Ectodermal cell (in vitro differentiated cells): ENCODE data around the gene ZNF831.
A peak's percentile ranks its signal among the peaks of the same experiment; 100 is the strongest.

ENCODE experiments used
- H3K27ac ChIP-seq: 2 replicates; pipeline ENCODE4 v1.7.0; 2013; ENCODE audit warnings: mild to moderate bottlenecking, low read depth, low read length; ENCODE audit not compliant: insufficient read depth, poor library complexity, severe bottlenecking
- H3K27me3 ChIP-seq: 2 replicates; pipeline ENCODE4 v1.7.0; 2013; ENCODE audit warnings: mild to moderate bottlenecking, low read length; ENCODE audit not compliant: insufficient read depth, control insufficient read depth, poor library complexity, severe bottlenecking
- H3K36me3 ChIP-seq: one replicate; pipeline ENCODE4 v1.7.0; 2013; ENCODE audit warnings: low read length; ENCODE audit not compliant: control insufficient read depth, insufficient read depth
- H3K4me1 ChIP-seq: one replicate; pipeline ENCODE4 v1.7.0; 2013; ENCODE audit warnings: low read length; ENCODE audit not compliant: control insufficient read depth, insufficient read depth
- H3K4me3 ChIP-seq: 2 replicates; pipeline ENCODE4 v1.7.0; 2013; ENCODE audit warnings: low read depth, low read length, control low read depth; ENCODE audit not compliant: insufficient read depth
- H3K9me3 ChIP-seq: 2 replicates; pipeline ENCODE4 v1.7.0; 2013; ENCODE audit warnings: mild to moderate bottlenecking, low read length, moderate library complexity; ENCODE audit not compliant: control insufficient read depth
- WGBS, 2 experiments: methylation state at CpG; one replicate each; pipeline ENCODE4 v1.1.7; 2013; ENCODE audit warnings: missing lambda C conversion rate in 2 of 2; 5-methylcytosine and 5-hydroxymethylcytosine counted together

The ZNF831 gene

GRCh38 chr20:59270380-59270779 lies 106.8 kb downstream of the ZNF831 start:
- Histone ChIP-seq H3K4me3 (no peak overlapping the region), H3K36me3 (no peaks in the 10 kb centered on the region), H3K9me3 (no peaks in the 10 kb centered on the region), H3K27ac (no peak overlapping the region), H3K27me3 (no peaks in the 10 kb centered on the region), H3K4me1 (peaks cover 10% of the 10 kb centered on the region)
- 89% methylated on average over 3 of the region's 3 CpGs for WGBS, 2 experiments

- no peak overlapping the region for H3K27ac ChIP-seq
- H3K4me3 ChIP-seq, result no peak overlapping the region
- no peaks in the 10 kb centered on the region for H3K9me3 ChIP-seq
- peaks cover 10% of the 10 kb centered on the region for H3K4me1 ChIP-seq
- WGBS, 2 experiments, result 93 to 96% methylated on average over 11 of the region's 11 CpGs
- no peaks in the 10 kb centered on the region for H3K36me3 ChIP-seq
- no peaks in the 10 kb centered on the region for H3K27me3 ChIP-seq
Measured at GRCh38 chr20:59273739-59274357, 110.2 kb downstream of the ZNF831 start.

GRCh38 chr20:59276938-59277337 lies 113.3 kb downstream of the ZNF831 start:
- Histone ChIP-seq H3K36me3 (no peaks in the 10 kb centered on the region), H3K27me3 (no peaks in the 10 kb centered on the region)
- 89 to 91% methylated on average over 5 of the region's 5 CpGs for WGBS, 2 experiments

DNA sequence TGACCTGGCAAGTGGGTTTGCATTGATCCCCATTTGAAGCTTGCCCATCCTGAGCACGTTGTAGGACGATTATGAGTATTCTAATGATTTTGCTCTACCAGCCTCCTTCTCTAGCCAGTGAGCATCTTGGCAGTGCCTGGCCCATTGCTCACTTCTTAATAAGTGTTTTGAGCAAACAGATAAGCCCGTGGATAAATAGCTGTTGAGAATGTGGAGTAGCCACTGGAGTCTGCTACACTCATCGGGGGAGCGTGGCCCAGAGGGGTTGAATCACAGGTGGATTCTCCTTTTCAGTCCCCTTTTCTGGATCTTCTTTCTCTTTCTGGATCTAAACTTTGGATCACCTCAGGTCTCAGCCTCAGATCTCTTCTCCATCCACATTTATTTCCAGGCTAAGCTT lies 120.8 kb downstream of the ZNF831 start:
- Histone ChIP-seq H3K36me3 (no peaks in the 10 kb centered on the region), H3K4me3 (no peak overlapping the region), H3K9me3 (no peaks in the 10 kb centered on the region), H3K27ac (no peak overlapping the region), H3K4me1 (no peaks in the 10 kb centered on the region), H3K27me3 (no peaks in the 10 kb centered on the region)
- 90 to 96% methylated on average over 5 of the region's 5 CpGs for WGBS, 2 experiments

More at GRCh38 chr20:59276938-59277337, 113.3 kb downstream of the ZNF831 start:
- H3K27ac ChIP-seq, result no peak overlapping the region
- H3K4me3 ChIP-seq, result no peak overlapping the region
- no peaks in the 10 kb centered on the region for H3K4me1 ChIP-seq
- H3K9me3 ChIP-seq, result no peaks in the 10 kb centered on the region

- Histone ChIP-seq H3K27ac (no peak overlapping the region), H3K4me3 (no peak overlapping the region), H3K27me3 (no peaks in the 10 kb centered on the region), H3K36me3 (no peaks in the 10 kb centered on the region), H3K4me1 (no peaks in the 10 kb centered on the region), H3K9me3 (no peaks in the 10 kb centered on the region)
- WGBS, 2 experiments, result 90 to 91% methylated on average over 5 of the region's 5 CpGs
Measured at GRCh38 chr20:59289994-59290393, 126.4 kb downstream of the ZNF831 start.

DNA sequence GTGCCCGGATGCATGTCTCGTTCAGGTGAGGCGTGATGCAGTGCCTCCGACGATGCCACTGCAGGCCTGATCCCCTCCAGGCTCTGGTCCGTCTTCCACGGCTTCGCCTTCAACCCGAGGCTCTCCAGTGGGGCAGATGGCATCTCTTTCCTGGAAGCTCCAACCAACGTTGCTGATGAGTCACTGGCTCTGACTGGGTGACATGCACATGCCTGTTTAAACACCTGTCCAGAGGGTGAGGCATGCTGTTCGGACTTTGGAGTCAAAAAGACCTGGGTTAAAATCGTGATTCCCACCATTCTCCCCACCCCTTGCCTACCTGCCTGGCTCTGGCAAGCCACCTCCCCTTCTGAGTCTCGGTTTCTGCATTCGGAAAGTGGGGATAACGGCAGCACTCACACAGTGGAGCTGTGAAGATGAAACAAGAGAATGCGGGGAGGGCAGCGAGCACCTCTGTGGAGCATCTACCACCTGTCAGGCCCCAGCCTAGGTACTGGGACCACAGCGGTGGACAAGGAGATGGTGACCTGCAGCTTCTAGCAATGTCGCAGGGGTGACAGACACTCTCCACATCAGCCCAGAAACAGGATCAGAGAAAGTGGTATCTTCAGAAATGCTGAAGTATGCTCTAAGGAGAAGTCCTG lies 128.2 kb downstream of the ZNF831 start:
- no peak overlapping the region for H3K27ac ChIP-seq
- H3K27me3 ChIP-seq, result no peaks in the 10 kb centered on the region
- WGBS, 2 experiments, result 94 to 95% methylated on average over 19 of the region's 19 CpGs
- no peaks in the 10 kb centered on the region for H3K4me1 ChIP-seq
- H3K9me3 ChIP-seq, result no peaks in the 10 kb centered on the region
- H3K36me3 ChIP-seq, result no peaks in the 10 kb centered on the region
- no peak overlapping the region for H3K4me3 ChIP-seq

- no peaks in the 10 kb centered on the region for H3K36me3 ChIP-seq
- H3K9me3 ChIP-seq, result no peaks in the 10 kb centered on the region
- WGBS, 2 experiments, result 97 to 98% methylated on average over 5 of the region's 5 CpGs
- H3K27me3 ChIP-seq, result peaks cover 19% of the 10 kb centered on the region
- H3K27ac ChIP-seq, result no peak overlapping the region
- no peaks in the 10 kb centered on the region for H3K4me1 ChIP-seq
- H3K4me3 ChIP-seq, result no peak overlapping the region
Measured at GRCh38 chr20:59295531-59295930, 131.9 kb downstream of the ZNF831 start.

DNA sequence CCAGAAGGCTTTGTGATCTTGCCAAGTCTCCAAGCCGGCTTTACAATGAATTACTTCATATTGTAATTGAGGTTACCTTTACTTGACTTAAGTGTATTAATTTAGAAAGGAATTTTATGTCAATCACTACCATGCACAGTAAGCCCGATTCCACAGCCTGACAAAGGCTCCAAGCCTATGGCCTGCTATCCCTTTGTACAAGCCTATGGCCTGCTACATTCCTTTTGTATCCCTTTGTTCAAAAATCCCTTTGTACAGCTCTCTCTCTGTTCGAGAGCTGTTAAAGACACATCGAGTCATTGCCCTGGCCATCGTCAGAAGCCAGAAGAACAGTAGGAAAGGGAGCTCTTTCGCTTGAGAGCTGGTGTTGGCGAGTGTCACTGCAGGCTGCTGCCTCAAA lies 134.1 kb downstream of the ZNF831 start:
- no peaks in the 10 kb centered on the region for H3K9me3 ChIP-seq
- no peaks in the 10 kb centered on the region for H3K4me1 ChIP-seq
- 74 to 80% methylated on average over 6 to 7 of the region's 7 CpGs for WGBS, 2 experiments
- no peaks in the 10 kb centered on the region for H3K36me3 ChIP-seq
- peaks cover 41% of the 10 kb centered on the region for H3K27me3 ChIP-seq
- H3K4me3 ChIP-seq, result no peak overlapping the region
- no peak overlapping the region for H3K27ac ChIP-seq

- H3K4me3 ChIP-seq, result peak overlapping the region; percentile 35
- 25% methylated on average over 19 of the region's 19 CpGs for WGBS, 2 experiments
Measured at GRCh38 chr20:59299945-59300332, 136.3 kb downstream of the ZNF831 start.

GRCh38 chr20:59300333-59301081 lies 136.9 kb downstream of the ZNF831 start, which contains the start of gene EDN3:
TSS of gene EDN3 (plus strand) at chr20:59300611. CDS start at chr20:59300813, 202 bp downstream.
- H3K4me1 ChIP-seq, result no peaks in the 10 kb centered on the region
- no peak within 1 kb of the TSS for H3K27ac ChIP-seq
- H3K4me3 ChIP-seq, result peak within 1 kb of the TSS; percentile 35
- WGBS, 2 experiments, result 3% methylated on average over 72 to 76 of the region's 77 CpGs
- H3K9me3 ChIP-seq, result no peaks in the 10 kb centered on the region
- peaks cover 61% of the 10 kb centered on the region for H3K27me3 ChIP-seq
- H3K36me3 ChIP-seq, result no peaks in the 10 kb centered on the region

More at GRCh38 chr20:59299945-59300332, 136.3 kb downstream of the ZNF831 start:
- Histone ChIP-seq H3K27me3 (peaks cover 61% of the 10 kb centered on the region), H3K9me3 (no peaks in the 10 kb centered on the region), H3K27ac (no peak overlapping the region), H3K36me3 (no peaks in the 10 kb centered on the region), H3K4me1 (no peaks in the 10 kb centered on the region)
